Adrenal gland (tissue), 12 donors: ENCODE results near the gene IRX5. TPM values are rescaled to one million over a fixed set of nuclear protein-coding genes. Genes with fewer than 3 reads are reported as not detected.

Experiments used
- DNase-seq, 7 donors: peaks; one replicate each; pipeline ENCODE4 v3.0.0-alpha.2; 2019 to 2020
- H3K27ac ChIP-seq, 5 donors: fragments of 200-600 bp; sonication (generic) in 4 of 5; 1 replicate in 3 of 5; 2 replicates in 2 of 5; pipeline versions ENCODE4 v1.5.1 to v1.8.0; 2016 to 2020; ENCODE audit warnings: mild to moderate bottlenecking in 1 of 5
- H3K27me3 ChIP-seq: fragments of 200-600 bp; 2 replicates; pipeline ENCODE4 v1.8.0; 2021
- H3K36me3 ChIP-seq, 2 donors: fragments of 200-600 bp; replicated peaks in 1 of 2; 1 replicate in 1 of 2; 2 replicates in 1 of 2; pipeline versions ENCODE4 v1.5.1 to v1.8.0; 2018 to 2022
- H3K4me1 ChIP-seq, 2 donors: fragments of 200-600 bp; replicated peaks in 1 of 2; 1 replicate in 1 of 2; 2 replicates in 1 of 2; pipeline versions ENCODE4 v1.5.1 to v1.8.0; 2018 to 2021
- H3K4me3 ChIP-seq, 4 donors: fragments of 200-600 bp; sonication (generic) in 3 of 4; one replicate each; pipeline ENCODE4 v1.5.1; 2016 to 2018
- H3K9me3 ChIP-seq, 3 donors: fragments of 200-600 bp; sonication (generic) in 1 of 3; replicated peaks in 1 of 3; 1 replicate in 2 of 3; 2 replicates in 1 of 3; pipeline versions ENCODE4 v1.5.1 to v1.8.0; 2016 to 2021
- POLR2A ChIP-seq, 2 donors: fragments of 450-650 bp; IDR thresholded peaks; one replicate each; pipeline ENCODE4 v1.6.1; 2017; ENCODE audit warnings: antibody characterized with exemption in 2 of 2, mild to moderate bottlenecking in 2 of 2, moderate library complexity in 1 of 2
- WGBS, 4 donors: extraction: QIAGEN DNeasy Blood & Tissue Kit in 2 of 4; methylation state at CpG; one replicate each; pipeline versions ENCODE4 v1.1.5 to v1.1.7; 2013 to 2017; 5-methylcytosine and 5-hydroxymethylcytosine counted together
- intact Hi-C, 2 donors: fragments of 100-400 bp; cut with DNase I; formaldehyde crosslinking; loops; one replicate each; pipeline versions ENCODE4 v1.14.1 to v1.15.0; 2022 to 2023
- polyA plus RNA-seq, 3 donors: library from polyadenylated mRNA; stranded (reverse); fragments of 200-250 nt in 2 of 3; fragments of 350-450 nt in 1 of 3; fragmentation: Illumina TruSeq in 1 of 3; extraction: RNeasy Lipid Tissue Mini Kit (QIAGEN cat#74804) in 1 of 3; gene quantifications; one replicate each; pipeline ENCODE4 v1.2.3, GENCODE V29; 2013 to 2014
- total RNA-seq, 9 donors: library from RNA; depleted of rRNA in 4 of 9; stranded (reverse); fragments of >200 nt in 4 of 9; fragments of 120-200 nt in 1 of 9; fragmentation: NEBNext Ultra II Directional in 1 of 9; extraction: Animal tissue kit (Norgen Biotek cat#: 25700) in 1 of 9; gene quantifications; one replicate each; pipeline versions ENCODE4 v1.1.0 to v1.2.4, GENCODE V29; 2013 to 2023
- TF ChIP-seq, protein P1 (sequence below), 6 experiments: fragments of 450-650 bp in 4 of 6; fragments of 200-600 bp in 2 of 6; sonication (generic) in 1 of 6; IDR thresholded peaks; 1 replicate in 5 of 6; 2 replicates in 1 of 6; pipeline versions ENCODE4 v1.5.1 to v1.8.0; 2016 to 2021; ENCODE audit warnings: antibody characterized with exemption in 6 of 6, mild to moderate bottlenecking in 2 of 6, moderate library complexity in 1 of 6
- donor health status: healthy with polysubstance abuse.
- donor health status: Bipolar disorder and iron deficiency.
- donor health status: DM: yes; HTN: yes; CAD: no.
- donor health status: DM: no; HTN: no; CAD: no.
- donor health status: DM: no; HTN: no; CAD: no.
- donor health status: DM: yes; HTN: yes; CAD: no.

The IRX5 gene
- total and polyA plus RNA-seq, 12 donors = 0.29 to 4.2 (median 1.3) TPM

DNA sequence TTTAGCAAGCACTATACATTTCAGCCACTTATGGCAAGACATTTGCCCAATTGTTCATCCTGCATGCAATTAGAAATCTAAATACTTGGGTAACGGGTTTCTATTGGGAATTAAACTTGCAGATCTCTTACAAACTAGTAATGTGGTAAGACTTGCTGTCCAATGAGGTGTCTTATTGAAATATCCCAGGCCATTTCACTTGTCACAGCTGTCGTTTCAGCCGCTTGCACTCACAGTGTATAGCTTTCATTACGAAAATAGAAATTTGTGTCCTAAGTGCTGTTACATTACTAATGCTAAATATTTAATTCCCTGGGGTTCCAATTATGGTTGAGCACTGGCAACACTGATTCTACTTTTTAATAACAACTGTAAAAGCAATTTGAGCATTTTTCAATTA, 40.3 kb upstream of the IRX5 start:
- no peak overlapping the region for H3K4me3 ChIP-seq
- no peaks in the 10 kb centered on the region for H3K36me3 ChIP-seq
- H3K4me1 ChIP-seq = no peaks in the 10 kb centered on the region
- no peaks in the 10 kb centered on the region for H3K9me3 ChIP-seq
- intact Hi-C loops = no loop called here
- no peak for DNase-seq
- H3K27me3 ChIP-seq = no peaks in the 10 kb centered on the region
- H3K27ac ChIP-seq = no peak overlapping the region
- WGBS, 4 donors = 61 to 76% (median 70%) methylated on average over 4 of the region's 4 CpGs
- TF ChIP-seq, protein P1, sequence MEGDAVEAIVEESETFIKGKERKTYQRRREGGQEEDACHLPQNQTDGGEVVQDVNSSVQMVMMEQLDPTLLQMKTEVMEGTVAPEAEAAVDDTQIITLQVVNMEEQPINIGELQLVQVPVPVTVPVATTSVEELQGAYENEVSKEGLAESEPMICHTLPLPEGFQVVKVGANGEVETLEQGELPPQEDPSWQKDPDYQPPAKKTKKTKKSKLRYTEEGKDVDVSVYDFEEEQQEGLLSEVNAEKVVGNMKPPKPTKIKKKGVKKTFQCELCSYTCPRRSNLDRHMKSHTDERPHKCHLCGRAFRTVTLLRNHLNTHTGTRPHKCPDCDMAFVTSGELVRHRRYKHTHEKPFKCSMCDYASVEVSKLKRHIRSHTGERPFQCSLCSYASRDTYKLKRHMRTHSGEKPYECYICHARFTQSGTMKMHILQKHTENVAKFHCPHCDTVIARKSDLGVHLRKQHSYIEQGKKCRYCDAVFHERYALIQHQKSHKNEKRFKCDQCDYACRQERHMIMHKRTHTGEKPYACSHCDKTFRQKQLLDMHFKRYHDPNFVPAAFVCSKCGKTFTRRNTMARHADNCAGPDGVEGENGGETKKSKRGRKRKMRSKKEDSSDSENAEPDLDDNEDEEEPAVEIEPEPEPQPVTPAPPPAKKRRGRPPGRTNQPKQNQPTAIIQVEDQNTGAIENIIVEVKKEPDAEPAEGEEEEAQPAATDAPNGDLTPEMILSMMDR (IDR thresholded peaks at IDR 0.05) = no peak
- no peak for TF ChIP-seq POLR2A (IDR thresholded peaks at IDR 0.05)

DNA sequence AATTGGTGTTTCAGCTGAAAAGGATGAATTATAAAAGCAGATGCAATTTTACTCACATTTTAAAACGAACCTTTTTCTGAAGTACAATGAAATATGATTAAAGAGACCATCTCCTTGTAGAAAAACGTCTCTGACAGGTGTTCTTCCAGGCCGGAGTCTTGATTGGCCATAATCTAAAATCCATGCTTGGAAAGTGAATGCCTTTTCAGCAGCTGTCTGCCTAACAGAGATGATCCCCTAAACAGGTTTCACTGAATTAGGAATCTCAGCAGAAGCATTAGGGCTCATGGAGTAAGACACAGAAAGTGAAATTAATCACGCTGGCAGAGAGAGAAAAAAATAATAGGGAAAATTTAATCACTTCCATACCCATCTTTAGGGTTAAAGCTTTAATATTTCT, 39.3 kb upstream of the IRX5 start:
- intact Hi-C loops = no loop called here
- TF ChIP-seq POLR2A (IDR thresholded peaks at IDR 0.05) = no peak
- TF ChIP-seq, protein P1 (IDR thresholded peaks at IDR 0.05) = no peak
- H3K36me3 ChIP-seq = no peaks in the 10 kb centered on the region
- no peak for DNase-seq
- WGBS, 4 donors = 55 to 66% (median 61%) methylated on average over 4 of the region's 4 CpGs
- H3K4me1 ChIP-seq = no peaks in the 10 kb centered on the region
- H3K4me3 ChIP-seq = no peak overlapping the region
- H3K9me3 ChIP-seq = no peaks in the 10 kb centered on the region
- no peaks in the 10 kb centered on the region for H3K27me3 ChIP-seq
- no peak overlapping the region for H3K27ac ChIP-seq

DNA sequence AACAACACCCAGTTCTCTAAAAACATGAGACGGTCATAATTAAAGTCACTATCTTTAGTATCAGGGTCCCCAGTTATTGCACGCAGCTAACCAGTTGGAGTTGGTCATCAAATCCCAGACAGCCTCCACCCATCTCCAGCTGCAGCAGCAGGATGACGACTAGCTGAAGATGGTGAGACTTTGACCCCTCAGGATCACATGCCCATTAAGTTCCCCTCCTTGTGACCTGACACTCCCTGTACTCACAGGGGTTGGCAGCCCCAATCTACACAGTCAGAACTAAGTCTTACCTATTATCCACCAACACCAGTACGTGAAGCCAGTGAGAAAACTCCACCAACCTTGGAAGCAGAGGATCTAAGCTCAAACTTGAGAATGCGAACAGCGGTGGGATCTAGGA, 37.7 kb upstream of the IRX5 start:
- TF ChIP-seq, protein P1 (IDR thresholded peaks at IDR 0.05) = no peak
- TF ChIP-seq POLR2A (IDR thresholded peaks at IDR 0.05) = no peak
- Histone ChIP-seq H3K27me3 (no peaks in the 10 kb centered on the region), H3K4me1 (no peaks in the 10 kb centered on the region), H3K36me3 (no peaks in the 10 kb centered on the region), H3K9me3 (no peaks in the 10 kb centered on the region), H3K27ac (no peak overlapping the region), H3K4me3 (no peak overlapping the region)
- no peak for DNase-seq
- 82 to 91% (median 87%) methylated on average over 6 of the region's 6 CpGs for WGBS, 4 donors
- intact Hi-C loops = no loop called here

DNA sequence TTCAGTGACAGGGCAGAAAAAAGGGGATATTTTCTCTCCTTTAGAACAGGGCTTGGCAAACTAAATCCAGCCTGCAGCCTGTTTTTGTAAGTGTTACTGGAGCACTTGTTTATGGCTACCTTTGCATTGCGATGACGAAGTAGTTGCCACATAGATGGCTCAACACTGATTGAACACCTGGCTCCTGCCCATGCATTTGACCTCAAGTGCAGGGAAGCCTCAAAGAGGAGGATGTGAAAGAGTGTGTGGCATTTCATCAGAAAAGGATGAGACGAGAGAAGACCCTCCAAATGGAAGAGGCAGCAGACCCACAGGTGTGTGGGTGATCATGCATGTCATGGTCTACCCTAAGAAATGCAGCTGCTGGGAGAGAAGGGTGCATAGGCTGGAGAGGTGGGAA, 32.7 kb upstream of the IRX5 start:
- DNase-seq = no peak
- Histone ChIP-seq H3K27me3 (no peaks in the 10 kb centered on the region), H3K9me3 (no peaks in the 10 kb centered on the region), H3K36me3 (no peaks in the 10 kb centered on the region), H3K27ac (no peak overlapping the region), H3K4me3 (no peak overlapping the region), H3K4me1 (no peaks in the 10 kb centered on the region)
- TF ChIP-seq, protein P1 (IDR thresholded peaks at IDR 0.05) = no peak
- TF ChIP-seq POLR2A (IDR thresholded peaks at IDR 0.05) = no peak
- intact Hi-C loops = no loop called here
- WGBS, 4 donors = 64 to 83% (median 79%) methylated on average over 3 of the region's 3 CpGs
